ENCODE measurements around the gene SPA17.

Gene SPA17

GRCh38 chr11:124724979-124725718 is 51.4 kb downstream of the SPA17 start:
- TF ChIP-seq POLR2AphosphoS5 (IDR thresholded peaks at IDR 0.05; ENCODE audit: low read depth, low read length): no peak
- no peak for TF ChIP-seq TAF1 (IDR thresholded peaks at IDR 0.05; ENCODE audit: borderline replicate concordance, insufficient read depth, low read length)
- TF ChIP-seq REST (IDR thresholded peaks at IDR 0.05; ENCODE audit: insufficient read depth in 1 of 2, low read depth in 2 of 2, low read length in 2 of 2): no peak
- TF ChIP-seq SIN3A (IDR thresholded peaks at IDR 0.05; ENCODE audit: borderline replicate concordance, insufficient read depth, low read length): no peak
- no peak for TF ChIP-seq FOXP2 (optimal IDR thresholded peaks at IDR 0.05; ENCODE audit: borderline replicate concordance, extremely low read depth, extremely low read length, insufficient read depth)

DNA sequence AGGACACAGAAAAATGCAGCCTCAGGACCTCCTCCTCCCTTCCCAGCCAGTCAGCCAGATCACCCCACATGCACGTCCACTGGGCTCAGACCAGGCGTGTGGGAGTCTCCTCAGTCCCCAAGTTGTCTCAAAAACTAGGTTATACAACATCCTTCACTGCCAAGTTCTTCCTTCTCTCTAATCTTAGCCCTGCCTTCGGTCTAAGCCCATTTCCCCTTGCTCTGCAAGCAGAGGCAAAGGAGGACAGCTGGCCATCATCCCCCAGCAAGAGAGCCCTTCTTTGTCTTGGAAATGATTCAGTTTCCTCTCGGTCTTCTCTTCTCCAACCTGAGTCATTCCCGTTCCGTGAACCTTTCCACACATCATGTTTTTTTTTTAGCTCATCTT is 52.0 kb downstream of the SPA17 start:
- no peak for TF ChIP-seq TAF1 (IDR thresholded peaks at IDR 0.05; ENCODE audit: borderline replicate concordance, insufficient read depth, low read length)
- no peak for TF ChIP-seq REST (IDR thresholded peaks at IDR 0.05; ENCODE audit: insufficient read depth in 1 of 2, low read depth in 2 of 2, low read length in 2 of 2)
- TF ChIP-seq SIN3A (IDR thresholded peaks at IDR 0.05; ENCODE audit: borderline replicate concordance, insufficient read depth, low read length): no peak
- TF ChIP-seq FOXP2 (optimal IDR thresholded peaks at IDR 0.05; ENCODE audit: borderline replicate concordance, extremely low read depth, extremely low read length, insufficient read depth): no peak
- no peak for TF ChIP-seq POLR2AphosphoS5 (IDR thresholded peaks at IDR 0.05; ENCODE audit: low read depth, low read length)

DNA sequence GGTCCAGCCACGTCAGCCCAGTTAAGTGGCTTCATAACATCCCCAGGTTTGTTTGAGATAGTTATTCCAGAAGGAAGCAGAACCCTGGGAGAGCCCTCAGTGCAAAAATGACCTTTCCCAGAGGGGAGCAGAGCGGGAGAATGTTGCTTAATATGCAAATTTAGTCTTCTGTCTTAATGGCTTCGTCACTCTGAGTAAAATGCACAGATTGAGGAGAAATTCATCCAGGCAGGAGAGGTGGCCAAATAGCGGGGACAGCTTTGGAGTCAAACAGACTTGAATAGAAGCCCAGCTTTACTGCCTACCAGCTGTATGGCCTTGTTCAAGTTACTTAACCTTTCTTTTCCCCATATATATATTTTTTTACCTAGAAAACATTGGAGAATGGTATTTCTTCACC is 53.8 kb downstream of the SPA17 start:
- no peak for TF ChIP-seq TAF1 (IDR thresholded peaks at IDR 0.05; ENCODE audit: borderline replicate concordance, insufficient read depth, low read length)
- TF ChIP-seq FOXP2 (optimal IDR thresholded peaks at IDR 0.05; ENCODE audit: borderline replicate concordance, extremely low read depth, extremely low read length, insufficient read depth): no peak
- no peak for TF ChIP-seq POLR2AphosphoS5 (IDR thresholded peaks at IDR 0.05; ENCODE audit: low read depth, low read length)
- TF ChIP-seq SIN3A (IDR thresholded peaks at IDR 0.05; ENCODE audit: borderline replicate concordance, insufficient read depth, low read length): no peak
- TF ChIP-seq REST (IDR thresholded peaks at IDR 0.05; ENCODE audit: insufficient read depth in 1 of 2, low read depth in 2 of 2, low read length in 2 of 2): no peak

GRCh38 chr11:124728134-124728533 is 54.4 kb downstream of the SPA17 start:
- no peak for TF ChIP-seq TAF1 (IDR thresholded peaks at IDR 0.05; ENCODE audit: borderline replicate concordance, insufficient read depth, low read length)
- no peak for TF ChIP-seq REST (IDR thresholded peaks at IDR 0.05; ENCODE audit: insufficient read depth in 1 of 2, low read depth in 2 of 2, low read length in 2 of 2)
- no peak for TF ChIP-seq SIN3A (IDR thresholded peaks at IDR 0.05; ENCODE audit: borderline replicate concordance, insufficient read depth, low read length)
- TF ChIP-seq POLR2AphosphoS5 (IDR thresholded peaks at IDR 0.05; ENCODE audit: low read depth, low read length): no peak
- TF ChIP-seq FOXP2 (optimal IDR thresholded peaks at IDR 0.05; ENCODE audit: borderline replicate concordance, extremely low read depth, extremely low read length, insufficient read depth): no peak

Measured in PFSK-1 (cell line).